ENCODE data around the gene FPR1.

- no peak for TF ChIP-seq YY1 (IDR thresholded peaks at IDR 0.05; ENCODE audit: low read depth)
- no peak for TF ChIP-seq REST (IDR thresholded peaks at IDR 0.05; ENCODE audit: low read depth)
- TF ChIP-seq ZBTB7A (IDR thresholded peaks at IDR 0.05; ENCODE audit: low read depth), result no peak
These were observed 52.5 kb downstream of the FPR1 start for GRCh38 chr19:51699170-51699569.

All from Ishikawa (cell line).